HG03521 (cell line): ENCODE results near the gene ATG16L1.
"Not testable (repeated sequence)": the region's sequence is repeated elsewhere in the genome, so short reads cannot be mapped to it uniquely, and the experiment has no call there.

ENCODE experiments used
- ATAC-seq: cut with Tn5 transposase; IDR thresholded peaks from one replicate; pipeline ENCODE4 v1.9.1; 2021; ENCODE audit warnings: mild to moderate bottlenecking, moderate library complexity; ENCODE audit not compliant: unreplicated experiment

Gene ATG16L1

DNA sequence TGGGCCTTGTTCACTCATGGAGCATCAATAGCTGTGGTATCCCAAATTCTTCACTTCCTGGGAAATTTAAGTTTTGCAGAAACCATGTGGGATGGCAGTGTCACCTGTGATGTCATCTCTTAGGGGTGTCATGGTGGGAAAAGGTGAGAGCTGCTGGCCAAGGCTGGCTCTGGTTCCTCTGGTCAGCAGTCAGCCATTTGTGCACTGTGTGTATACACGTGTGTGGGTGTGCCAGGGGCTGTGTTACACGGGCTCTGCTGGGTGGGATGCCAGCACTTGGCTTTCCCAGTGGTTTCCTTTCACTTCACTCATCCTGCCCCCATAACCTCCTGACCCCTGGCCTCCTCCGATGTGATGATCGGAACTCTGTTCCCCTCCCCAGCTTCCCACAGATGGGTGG, 77.4 kb downstream of the ATG16L1 start:
- no peak for ATAC-seq

GRCh38 chr2:233329489-233330135, 78.1 kb downstream of the ATG16L1 start:
- no peak for ATAC-seq

- ATAC-seq, result peak; percentile 76
Observed at GRCh38 chr2:233331536-233331935, 80.1 kb downstream of the ATG16L1 start.

DNA sequence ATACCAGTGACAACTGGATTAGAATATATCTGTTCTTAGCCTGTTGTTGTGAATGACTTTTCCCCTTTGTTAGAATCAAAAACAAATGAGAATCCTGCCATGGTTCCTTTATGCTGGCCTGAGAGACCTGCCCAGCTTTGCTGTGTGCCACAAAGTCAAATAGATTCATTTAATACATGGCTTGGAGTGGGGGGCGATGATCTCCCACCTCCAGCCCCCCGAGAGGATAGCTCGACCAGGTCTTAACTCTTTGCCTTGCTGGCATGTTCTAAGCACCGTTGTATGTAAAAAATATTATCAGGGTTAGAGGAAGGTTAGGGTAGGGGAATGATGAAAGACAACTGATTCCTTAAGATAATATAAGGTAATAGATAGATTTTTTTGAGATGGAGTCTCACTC, 80.7 kb downstream of the ATG16L1 start:
- ATAC-seq, result no peak

DNA sequence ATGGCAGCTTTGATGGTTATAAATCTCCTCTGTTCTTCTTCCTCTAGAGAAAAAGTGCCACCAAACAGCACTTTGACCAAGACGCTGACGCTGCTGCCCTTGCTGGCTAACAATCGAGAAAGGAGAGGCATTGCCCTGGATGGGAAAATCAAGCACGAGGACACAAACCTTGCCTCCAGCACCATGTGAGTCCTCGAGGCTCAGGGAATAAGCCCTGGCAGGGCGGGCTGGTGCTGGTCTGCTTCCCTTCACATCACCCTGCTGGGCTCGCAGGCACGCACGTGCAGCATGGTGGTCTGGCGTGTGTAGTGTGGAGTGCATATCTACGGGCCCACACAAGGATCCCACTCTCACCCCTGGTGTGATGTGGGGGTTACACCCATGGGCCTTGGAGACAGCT, 83.4 kb downstream of the ATG16L1 start:
- ATAC-seq, result no peak

GRCh38 chr2:233336091-233336490, 84.6 kb downstream of the ATG16L1 start:
- ATAC-seq, result not testable (repeated sequence)

DNA sequence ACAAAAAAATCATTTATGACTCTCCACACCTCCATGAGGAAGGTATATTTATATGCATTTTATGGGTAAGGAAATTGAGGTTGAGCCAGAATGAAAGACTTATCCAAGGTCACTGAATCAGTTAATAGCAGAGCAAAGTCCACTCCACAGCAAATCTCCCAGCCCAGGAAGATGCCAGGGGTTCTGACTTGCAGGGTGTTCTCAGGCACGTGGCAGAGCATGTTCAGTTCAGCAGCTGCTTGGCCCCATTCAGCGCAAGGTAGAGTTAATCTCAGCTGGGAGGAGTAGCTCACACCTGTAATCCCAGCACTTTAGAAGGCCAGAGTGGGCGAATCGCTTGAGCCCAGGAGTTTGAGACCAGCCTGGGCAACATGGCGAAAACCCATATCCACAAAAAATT, 85.1 kb downstream of the ATG16L1 start:
- no peak for ATAC-seq

DNA sequence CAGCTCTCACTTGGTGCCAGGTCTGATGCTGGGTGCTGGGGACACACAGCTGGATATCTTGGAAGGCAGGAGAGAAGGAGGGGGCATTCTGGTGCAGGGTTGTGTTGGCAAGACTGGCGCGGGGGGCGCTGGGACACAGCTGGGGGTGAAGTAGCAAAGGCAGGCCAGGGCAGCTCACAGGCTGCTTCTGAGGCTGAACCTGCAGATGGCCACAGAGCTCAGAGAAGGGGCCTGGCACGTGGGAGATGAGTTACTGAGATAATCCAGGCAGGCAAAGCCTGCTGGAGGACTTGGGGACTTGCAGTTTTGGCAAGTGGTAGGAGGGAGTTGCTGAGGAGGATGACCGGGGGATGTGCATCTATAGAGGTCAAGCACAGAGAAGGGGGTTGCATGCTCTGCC, 86.6 kb downstream of the ATG16L1 start:
- ATAC-seq, result no peak

GRCh38 chr2:233338812-233339368, 87.4 kb downstream of the ATG16L1 start:
- no peak for ATAC-seq

GRCh38 chr2:233339427-233339826, 88.0 kb downstream of the ATG16L1 start:
- no peak for ATAC-seq

- no peak for ATAC-seq
Observed at GRCh38 chr2:233341296-233341695, 89.8 kb downstream of the ATG16L1 start.

DNA sequence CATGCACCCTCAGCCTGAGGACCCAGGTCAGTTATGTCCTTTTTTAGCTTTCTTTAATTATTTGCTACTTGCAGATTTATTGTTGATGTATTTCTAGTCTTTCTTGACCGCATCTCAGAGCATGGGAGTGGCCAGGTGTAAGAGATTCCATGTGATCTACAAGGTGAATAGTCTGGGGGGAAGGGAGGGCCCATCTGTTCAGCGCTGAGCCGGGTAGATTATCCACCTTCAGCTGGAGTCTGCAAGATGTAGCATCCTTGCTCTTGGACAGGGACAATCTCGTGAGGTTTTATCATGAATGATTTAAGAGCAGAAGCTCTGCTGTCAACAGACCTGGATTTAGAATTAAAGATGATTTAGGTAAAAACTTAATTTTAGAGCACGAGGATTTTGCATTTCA, 90.8 kb downstream of the ATG16L1 start:
- no peak for ATAC-seq

DNA sequence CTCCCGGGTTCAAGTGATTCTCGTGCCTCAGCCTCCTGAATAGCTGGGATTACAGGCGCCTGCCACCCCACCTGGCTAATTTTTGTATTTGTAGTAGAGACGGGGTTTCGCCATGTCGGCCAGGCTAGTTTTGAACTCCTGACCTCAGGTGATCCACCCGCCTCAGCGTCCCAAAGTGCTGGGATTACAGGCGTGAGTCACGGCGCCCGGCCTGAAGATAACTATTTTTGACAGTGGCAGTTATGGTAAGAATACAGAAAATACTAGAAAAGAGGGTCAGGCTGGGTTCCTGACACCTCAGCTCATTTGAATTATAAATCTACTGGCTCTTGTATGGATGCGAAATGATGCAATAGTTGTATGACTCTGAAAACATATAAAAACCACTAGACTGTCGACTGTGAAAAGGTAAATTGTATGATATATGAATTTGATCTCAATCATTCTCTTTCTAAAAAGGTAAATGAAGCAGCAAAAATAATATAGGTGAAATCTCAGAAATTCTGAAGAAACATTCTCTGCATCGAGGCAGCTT, 91.8 kb downstream of the ATG16L1 start:
- no peak for ATAC-seq
